A204.1 (cell line): ENCODE results near the gene CORO2B.

ENCODE experiments used
- FAIRE-seq: peaks from 2 replicates; lab custom pipeline; 2012; peaks lifted over from hg19 to GRCh38; lab: Jason Lieb, UNC

The CORO2B gene

DNA sequence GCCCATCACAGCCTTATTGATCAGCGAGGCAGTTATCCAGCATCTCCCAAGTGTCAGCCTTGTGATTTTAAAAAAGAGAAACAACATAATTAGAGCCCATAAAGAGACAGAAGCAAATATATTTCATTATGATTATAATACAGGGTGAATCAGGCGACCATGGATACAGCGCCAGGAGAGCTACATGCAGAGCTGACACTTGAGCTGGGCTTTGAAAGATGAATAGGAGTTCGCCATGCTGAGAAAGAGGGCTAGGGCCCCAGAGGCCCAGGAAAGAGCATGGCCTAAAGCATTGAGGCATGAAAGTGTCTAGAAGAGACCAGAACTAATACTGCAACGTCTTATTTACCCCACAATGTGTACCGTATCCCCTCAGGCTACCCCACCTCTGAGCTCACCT, 4.2 kb upstream of the CORO2B start:
- no peak for FAIRE-seq

DNA sequence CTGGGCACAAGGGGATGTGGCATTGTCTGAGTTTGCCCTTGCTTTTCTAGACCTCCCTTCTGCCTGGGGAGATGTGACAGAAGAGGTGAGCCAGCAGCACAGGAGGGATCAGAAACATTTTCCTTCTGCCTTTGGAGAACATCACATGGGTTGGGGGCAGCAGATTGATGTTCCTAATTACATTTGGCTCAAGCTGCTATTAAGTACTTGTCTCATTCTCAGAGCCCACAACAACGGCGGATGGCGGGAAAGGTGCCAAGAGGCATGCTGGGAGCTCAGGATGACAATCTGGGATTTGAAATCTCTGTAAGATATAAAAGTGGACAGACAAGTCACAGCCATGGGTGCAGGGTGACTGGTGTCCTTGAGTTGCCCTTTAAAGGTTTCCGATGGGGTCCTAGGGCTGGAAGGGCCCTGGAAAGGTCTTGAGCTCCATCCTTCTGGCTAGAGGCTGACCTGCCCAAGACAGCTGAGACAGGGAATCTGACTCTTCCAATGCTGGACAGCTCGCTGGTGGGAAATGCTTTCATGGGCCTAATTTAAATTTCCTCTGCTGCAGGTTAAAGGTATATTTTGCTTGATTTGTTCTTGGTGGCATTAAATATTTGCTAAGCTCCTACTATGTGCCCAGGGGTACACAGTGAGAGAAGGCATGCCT, 2.4 kb upstream of the CORO2B start:
- no peak for FAIRE-seq

DNA sequence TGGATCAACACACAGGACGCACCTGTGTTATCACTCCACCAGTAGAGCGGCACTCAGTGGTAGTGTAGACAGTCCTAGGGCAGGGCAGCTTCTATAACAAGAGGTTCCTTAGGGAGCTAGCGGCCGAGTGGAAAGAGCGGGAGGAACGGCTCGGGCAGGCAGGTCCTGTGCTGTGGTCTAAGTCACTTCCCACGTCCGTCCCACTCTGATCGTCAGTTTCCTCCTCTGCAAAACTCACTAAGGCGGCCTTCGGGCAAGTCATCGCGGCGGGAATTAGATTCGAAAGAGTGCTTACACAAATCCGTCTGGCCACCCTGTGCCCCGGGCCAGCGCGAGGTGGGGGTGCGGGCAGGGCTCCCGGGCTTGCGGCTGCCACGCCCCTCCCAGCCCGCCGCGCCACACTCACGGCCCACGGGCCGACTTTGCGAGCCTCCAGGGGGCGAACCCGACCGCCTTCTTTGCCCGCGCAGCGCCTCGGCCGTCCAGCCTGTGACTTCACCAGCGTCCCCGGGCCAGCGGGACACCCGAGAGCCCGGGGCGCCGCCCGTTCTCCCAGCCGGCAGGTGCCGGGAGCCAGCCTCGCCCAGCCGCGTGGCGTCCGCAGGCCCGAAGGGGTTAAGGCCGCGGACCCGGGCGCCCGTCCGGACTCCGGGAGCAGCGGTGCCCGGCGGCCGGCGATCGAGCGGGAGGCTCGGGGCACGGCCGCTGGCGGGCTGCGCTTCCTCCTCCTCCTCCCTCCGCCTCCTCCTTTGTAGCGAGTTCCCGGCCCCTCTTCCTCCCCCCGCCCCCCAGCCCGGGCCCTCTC, 416 bp upstream of the CORO2B start:
- no peak for FAIRE-seq

DNA sequence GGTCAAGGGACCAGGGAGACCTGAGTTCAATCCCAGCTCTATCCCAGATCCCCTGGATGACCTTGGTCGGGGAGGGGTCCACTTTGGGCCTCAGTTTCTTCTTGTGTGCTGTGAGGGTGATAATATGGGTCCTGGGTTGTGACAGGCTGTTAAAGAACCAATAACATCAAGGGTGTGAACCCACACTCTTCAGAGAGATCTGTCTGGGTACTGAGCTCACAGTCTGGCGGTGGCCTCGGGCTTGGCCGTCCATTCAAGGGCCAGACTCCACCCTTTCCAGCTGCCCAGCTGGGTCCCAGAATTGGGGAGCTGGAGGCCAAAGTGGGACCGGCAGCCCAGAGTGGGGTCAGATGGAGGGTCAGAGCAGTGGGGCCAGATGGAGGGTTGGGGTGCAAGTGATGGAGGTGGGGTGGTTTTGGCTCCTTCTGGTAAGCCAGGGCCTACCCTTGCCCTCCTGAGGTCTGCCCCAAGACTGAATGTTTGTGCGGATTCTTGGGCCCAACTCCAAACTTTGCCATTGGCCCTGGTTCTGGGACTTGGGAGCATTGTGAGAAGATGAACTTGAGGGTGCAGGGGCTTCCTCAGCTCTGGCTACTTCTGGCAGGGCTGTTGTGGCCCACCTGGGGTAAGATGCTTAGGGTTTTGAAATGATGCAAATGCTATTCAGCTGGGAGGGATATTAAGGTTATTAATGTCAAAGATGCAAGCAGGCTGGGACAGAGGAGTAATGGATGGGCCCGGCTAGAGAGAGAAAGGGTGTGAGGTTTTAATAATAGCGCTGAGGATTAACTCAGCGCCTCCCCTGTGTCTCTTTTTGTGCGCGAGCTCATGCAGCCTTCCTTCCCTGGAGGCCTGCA, 1.5 kb downstream of the CORO2B start:
- no peak for FAIRE-seq

DNA sequence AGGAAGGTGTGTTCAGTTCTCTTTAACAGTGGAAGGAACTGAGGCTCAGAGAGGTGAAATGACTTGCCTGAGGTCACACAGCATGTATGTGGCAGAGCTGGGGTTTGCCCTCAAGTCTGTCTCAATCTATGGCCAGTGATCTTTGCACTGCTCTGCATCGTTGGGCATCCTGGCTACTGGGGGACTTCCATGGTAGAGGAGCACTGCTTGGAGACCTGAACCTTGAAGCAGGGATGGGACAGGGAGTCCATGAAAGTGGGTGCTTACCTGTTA, 2.0 kb downstream of the CORO2B start:
- FAIRE-seq = no peak

DNA sequence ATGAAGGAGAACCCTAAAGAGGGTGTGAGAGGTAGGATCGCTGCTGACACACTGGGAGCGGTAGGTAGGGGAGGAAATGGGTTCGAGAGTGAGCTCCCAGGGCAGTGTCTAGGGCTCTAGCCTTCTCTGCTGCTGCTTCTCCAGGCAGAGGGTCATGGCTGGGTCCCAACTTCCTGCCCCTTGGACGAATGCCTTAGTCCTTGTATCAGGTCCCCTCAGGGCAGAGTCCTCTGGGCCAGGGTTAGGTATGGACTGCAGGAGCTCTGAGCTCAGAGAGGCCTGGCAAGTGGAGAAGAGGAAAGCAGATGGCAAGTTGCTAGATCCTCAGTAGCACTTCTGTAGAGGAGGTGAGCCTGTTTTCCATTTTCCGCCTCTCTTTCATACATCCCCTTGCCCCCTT, 2.9 kb downstream of the CORO2B start:
- FAIRE-seq = no peak

DNA sequence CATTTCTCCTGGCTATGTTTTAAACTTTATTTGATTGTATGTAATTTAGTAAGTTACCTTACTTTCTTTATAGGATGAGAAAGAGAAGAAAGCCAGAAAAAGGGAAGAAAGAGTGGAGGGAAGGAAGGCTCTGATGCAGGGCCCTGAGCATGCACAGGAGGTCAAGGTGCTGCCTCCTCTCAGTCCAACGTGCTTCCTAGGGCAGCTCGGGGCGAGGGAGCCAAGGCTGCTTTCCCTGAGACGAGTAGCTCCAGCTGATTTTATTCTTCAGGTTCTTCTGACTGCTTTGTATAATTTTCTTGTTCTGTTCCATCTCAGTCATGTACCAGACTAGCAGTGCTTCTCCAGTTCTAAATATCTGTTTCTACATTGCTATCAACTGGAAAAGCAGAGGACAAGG, 3.4 kb downstream of the CORO2B start:
- FAIRE-seq = no peak

DNA sequence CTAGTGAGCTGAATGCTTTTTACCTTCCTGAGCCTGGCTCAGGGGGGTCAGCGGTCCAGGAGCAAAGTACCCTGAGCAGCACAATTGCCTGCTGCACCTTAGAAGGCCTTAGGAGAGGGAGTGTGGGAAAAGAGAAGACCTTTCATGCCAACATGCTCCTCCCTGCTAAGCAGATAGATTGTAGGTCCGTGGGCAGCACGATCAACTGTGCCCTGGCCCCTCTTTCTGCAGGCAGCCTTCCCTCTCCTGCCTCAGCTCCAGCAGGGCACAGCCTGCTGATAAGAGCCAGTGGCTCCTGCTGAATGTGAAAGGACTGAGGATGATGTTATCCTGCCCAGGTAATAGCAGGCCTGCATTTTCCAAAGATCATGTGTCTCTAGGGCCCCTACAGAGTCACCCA, 4.1 kb downstream of the CORO2B start:
- no peak for FAIRE-seq

DNA sequence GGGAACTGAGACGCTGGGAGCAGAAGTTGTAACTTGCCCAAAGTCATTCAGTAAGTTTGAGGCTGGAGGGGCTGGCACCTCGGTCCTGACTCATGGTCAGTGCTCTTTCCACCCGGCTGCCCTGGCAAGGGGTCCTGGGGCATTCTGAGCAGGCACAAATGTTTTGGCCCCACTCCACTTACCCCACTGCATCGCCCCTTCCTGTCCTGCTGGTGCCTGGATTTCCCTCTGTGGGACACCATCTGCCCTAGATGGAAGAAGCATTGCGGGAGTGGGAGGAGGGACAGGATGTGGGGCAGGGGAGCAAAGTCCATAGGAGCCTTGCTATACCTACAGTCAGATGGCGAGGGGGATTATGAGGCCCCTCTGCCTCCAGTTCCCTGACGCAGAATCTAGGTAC, 4.5 kb downstream of the CORO2B start:
- FAIRE-seq = no peak

DNA sequence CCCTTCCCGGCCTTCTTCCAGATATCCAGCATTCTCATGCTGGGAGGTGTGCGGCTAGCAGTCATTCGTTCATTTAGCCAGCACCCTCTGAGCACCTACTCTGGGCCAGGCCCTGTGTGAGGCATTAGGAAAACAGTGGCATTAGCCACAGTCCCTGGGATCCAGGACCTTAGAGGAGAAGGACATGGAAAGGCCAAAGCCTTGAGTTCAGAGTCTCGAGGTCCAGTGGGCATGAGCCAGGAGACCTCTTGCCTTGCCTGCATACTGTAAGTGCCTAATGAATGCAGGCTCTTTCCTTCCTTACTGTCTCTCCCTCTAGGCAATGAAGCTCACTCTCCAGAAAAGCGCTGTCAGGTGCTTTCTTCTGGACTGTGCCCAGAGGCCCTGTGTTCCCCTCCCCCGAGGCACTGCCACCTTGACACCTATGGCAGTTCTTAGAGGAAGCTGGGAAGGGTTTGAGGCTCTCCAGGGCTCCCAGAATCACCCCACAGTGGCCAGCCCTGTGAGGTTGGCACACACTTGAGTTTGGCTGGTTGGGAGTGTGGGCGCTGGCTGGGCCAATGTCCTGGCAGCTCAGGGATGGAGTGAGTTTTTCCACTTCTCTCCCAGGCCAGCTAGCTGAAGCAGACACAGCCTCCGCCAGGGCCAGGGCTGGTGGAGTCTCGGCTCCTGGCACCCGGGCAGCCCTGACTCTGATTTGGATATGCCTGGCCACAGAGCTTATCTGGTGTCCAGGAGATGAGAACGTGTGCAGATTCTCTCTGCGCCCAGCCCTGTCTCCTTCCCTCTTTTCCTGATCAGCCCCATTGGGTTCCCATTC, 5.4 kb downstream of the CORO2B start:
- no peak for FAIRE-seq

DNA sequence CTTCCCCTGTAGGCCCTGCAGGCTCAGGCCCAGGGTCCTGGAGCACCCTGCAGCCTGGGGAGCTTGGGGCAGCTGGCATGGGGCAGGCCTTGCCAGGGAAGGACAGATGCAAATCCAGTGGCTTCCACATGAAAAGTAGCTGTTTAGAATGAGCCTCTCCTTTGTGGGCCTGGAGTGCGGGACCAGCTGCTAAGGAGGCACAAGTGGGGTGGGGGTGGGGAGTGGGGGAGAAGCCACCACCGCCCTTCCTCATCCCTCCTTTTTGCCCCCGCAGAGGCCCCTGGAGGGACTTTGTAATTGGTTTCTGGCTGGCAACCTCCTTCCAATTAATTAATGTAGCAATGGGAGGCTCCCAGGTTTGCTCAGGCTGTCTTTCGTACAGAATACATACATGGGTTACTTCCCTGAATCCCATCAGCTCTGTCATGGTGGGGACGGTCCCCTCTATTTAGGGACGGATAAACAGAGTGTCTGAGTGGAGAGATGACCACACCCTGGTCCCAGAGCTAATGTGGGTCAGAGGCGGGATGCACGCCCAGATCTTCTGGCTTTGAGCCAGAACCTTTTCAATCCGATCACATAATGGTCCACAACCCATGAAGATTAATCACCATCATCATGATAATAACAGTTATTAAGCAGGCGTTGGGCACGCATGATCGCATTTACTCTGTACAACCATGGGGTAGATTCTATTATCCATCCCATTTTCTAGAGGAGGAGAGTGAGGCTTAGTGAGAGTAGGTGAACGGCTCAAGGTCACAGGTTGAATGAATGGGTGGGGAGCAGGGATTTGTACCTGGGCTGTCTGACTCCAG, 6.2 kb downstream of the CORO2B start:
- FAIRE-seq = no peak

DNA sequence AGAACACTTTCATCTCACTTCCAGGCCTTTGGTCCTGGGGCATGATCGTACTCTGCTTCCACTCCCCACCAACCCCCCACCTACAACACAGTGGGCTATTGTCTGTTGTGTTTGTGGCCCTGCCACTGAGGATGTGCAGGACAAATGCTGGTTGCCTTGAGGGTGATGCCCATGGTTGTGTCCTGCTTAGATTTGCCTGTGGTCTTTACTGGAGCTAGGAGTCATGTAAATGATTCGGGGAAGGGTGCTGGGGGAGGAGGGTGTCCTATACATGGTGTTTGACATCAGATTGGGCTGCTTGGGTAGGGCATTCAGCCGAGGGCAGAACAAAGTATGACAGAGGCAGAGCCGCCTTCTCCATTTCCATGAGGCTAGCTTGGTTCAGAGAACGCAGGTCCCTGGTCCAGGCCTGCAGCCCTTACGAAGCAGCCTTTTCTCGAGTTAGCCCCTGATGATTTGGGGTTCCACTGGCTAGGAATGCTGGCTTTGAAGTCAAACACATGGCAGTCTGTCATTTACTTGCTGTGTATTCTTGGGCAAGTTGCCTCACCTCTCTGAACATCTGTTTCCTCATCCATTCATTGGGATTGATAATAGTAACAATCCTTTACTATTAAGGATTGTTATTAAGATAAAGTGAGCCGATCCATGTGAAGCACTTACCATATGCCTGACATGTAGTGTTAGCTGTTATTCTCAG, 6.9 kb downstream of the CORO2B start:
- FAIRE-seq = no peak

DNA sequence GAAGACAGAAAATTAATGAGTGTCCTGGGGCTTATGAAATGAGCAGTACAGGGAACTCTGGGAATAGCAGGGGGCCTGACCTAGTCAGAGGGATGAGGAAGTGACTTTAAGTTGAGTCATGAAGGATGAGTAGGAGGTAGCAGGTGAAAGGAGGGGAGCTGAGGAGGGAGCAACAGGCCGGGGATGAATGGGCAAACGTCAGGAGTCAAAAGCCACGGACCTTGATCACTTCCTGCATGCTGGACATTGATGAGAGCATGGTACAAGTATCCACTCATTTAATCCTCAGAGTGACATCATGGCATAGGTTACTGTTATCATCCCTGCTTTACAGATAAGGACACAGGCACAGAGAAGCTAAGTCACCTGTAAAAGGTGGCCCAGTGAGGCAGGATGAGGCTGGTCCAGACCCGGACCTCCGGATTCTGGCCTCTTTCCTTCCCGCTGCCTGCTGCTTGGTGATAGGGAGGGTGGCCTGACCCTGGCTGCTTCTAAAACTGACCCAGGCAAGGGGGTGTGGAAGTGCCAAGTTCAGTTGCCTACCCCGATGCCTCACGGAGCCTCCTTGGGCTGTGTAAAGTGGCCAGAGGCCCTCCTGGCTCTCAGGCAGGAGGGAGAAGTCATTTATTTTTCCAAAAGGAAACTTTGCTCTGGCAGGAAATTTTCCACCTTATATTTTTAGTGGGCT, 7.6 kb downstream of the CORO2B start:
- no peak for FAIRE-seq

DNA sequence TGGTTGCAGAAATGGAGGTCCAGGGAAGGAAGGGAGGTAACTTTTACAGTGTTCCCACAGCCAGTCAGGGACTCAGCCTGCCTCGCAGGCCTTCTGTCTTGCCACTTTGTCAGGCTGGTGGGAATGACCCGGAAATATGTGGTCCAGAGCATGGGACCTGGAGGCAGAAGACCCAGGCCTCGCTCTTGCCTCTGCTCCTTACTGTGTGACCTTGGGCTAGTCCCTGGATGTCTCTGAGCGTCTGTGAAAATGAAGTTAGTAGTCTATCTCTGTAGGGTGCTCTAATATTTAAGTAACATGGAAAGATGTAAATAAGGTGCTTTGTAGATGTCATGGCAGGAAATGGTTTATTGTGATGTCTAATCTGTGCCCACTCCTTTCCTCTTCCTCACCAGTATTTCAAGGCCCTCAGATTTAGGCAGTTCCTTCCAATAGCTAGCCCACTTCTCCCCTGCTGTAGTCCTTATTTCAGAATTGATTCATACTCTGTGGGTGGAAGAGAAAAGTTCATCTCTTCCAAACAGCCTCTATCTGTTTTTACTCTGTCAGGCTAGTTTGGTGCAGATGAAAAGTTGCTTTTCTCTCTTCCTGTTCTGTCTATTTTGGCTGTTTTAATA, 9.1 kb downstream of the CORO2B start:
- FAIRE-seq = no peak

DNA sequence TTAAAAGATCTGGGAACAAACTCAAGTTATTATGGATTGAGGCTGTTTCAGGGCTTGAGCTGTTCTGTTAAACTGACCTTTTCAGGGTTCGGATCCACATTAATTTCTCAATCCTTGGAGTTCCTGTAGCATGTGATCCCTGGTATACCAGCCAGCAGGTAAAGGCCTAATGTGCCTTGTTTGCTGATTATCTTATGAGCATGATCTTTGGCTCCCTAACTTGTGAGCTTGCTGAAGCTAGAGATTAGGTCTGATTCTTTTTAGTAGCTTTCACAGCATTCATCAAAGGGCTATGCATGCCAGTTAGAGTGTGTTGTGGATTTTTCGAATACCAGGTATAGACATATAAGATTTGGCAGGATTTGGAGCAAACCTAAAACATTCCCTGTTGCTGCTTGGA, 10.3 kb downstream of the CORO2B start:
- no peak for FAIRE-seq

DNA sequence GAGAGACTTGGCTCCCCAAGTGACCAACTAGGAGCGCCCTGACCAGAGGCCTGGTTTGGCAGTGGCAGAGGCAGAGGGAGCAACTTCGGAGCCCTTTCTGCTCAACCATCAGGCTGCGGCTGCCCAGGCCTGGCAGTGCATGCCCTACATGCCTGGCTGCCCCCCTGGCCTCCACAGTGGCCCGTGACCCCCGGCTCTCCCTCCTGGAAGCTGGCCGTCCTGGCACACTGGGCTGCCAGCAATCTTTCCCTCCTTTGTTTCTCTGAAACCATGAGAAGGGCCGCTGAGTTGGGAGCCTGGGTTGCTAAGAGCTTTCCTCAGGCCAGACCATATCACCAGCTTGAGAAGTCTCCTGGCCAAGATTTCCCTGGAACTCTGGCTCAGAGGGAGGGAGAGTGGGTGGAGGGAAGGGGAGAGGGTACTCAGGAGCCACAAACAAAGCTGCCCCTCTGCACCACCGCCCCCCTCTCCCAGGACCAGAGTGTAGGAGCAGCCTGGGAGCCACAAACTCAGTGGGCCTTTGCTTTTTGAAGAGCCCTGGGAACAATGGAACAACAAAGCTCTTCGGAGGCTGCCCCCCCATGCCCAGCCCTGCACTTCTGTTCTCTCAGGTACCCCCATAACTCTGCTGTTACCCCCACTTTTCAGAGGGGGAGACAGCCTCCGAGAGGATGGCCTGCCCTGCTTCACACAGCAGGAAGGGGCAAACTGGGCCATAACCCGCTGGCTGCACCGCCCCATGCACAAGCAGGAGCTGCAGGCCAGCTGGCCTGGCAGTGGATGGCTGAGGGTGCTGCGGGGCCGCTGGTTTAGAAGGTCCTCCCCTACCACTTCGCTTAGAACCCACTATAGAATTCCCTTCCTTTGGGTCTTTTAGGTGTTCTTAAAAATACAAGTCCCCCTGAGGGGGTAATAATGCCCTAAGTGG, 11.3 kb downstream of the CORO2B start:
- FAIRE-seq = no peak

DNA sequence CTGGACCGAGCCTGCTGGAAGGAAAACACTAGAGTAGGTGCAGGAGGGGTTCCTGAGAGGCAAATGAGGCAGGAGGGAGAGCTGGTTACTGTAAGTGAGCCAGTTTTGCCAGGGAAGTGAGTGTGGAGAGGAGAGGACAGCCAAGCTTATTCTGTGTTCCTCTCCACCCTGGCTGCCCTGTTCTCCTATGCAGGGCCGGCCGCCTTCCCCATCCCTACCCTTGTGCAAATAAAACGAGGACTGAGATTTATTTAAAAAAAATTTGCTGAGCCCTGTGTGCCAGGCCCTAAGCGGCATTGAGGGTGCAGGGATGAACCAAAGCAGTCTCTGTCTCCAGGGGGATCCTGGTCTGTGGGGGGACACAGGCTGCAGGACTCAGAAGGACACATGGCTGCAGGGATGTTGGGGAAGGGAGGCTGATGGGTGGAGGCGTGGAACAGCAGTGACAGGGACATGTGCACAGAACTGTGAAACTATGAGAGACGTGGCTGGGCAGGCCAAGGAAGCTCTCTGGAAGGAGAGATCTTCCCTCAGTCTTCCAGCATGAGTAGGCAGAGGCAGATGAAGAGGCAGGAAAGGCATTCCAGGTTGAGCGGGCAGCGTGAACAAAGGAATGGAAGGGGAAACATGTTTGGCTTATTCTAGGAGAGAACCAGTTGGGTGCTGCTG, 12.1 kb downstream of the CORO2B start:
- no peak for FAIRE-seq

DNA sequence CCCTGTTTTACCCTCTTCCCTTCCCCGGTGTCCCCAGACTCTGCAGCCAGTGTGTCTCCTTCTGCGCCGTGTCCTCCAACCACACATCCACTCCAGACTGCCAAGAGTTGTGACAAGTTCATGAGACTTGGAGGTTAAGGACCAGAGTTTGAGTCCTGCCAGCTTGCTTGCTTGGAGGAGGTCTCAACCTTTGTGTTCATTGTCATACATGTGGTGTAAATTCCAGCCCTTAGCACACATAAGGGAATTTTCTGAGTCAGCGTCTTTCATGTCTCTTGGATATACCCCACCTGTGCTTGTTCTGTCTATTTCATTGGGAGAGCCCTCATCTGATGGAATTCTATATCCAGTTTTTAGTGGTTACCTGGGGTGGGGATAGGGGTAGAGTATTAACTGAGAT, 13.3 kb downstream of the CORO2B start:
- FAIRE-seq = no peak
